ENCODE measurements around the gene ADGRL1. TPM values are rescaled to one million over a fixed set of nuclear protein-coding genes. Genes with fewer than 3 reads are reported as not detected.
A peak's percentile ranks its signal among the peaks of the same experiment; 100 is the strongest.

ADGRL1 gene
- total RNA-seq, 1 experiment from 2014 or later = 117 TPM

DNA sequence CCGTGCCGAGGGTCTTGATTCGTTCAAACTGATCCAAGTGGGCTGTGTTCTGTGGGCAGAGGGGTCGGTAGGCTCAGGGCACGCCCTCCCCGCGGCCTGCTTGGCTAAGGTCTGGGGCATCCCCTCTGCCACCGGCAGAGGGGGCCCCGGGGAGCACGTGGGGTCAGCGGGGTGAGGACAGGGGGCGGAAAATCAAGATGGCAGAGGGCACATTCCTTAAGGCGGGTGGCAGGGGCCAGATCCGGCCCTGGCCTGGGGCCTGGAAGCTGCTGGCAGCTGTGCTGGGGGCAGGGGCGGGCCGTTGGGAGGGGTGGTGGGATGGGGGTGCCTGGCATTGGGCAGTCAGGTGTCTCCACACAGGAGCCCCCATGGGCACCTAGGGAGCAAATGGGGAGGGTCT lies 99.1 kb downstream of the ADGRL1 start:
- no peak overlapping the region for H3K56ac ChIP-seq (ENCODE audit: insufficient read length, low read depth, low read length)
- Mint-ChIP-seq H3K4me1 (peaks cover 3% of the 10 kb centered on the region in 2 experiments; a peak in 2 of 4 replicates), H3K36me3 (ENCODE audit: insufficient read depth in 1 of 3, low read depth in 3 of 3) (peaks cover 2 to 16% (median 3%) of the 10 kb centered on the region in 3 experiments; a peak in 3 of 7 replicates), H3K27me3 (ENCODE audit: low read depth) (no peaks in the 10 kb centered on the region), H3K4me3 (no peak overlapping the region), H3K9me3 (no peaks in the 10 kb centered on the region), H3K27ac (peak overlapping the region in 1 of 3 experiments; percentile 83; a peak in 1 of 7 replicates)
- no peak overlapping the region for H2BK12ac ChIP-seq (ENCODE audit: insufficient read length, low read depth, low read length)
- no peak overlapping the region for H2BK15ac ChIP-seq (ENCODE audit: low read depth, low read length)
- H3K9me3 ChIP-seq (ENCODE audit: control insufficient read depth, low read depth, low read length) = no peaks in the 10 kb centered on the region
- no peak overlapping the region for H2AK5ac ChIP-seq (ENCODE audit: insufficient read length, low read length)
- H4K8ac ChIP-seq (replicated peaks; ENCODE audit: insufficient read length, low read depth, low read length) = no peak overlapping the region
- H2BK5ac ChIP-seq (ENCODE audit: insufficient read length, low read length) = no peak overlapping the region
- TF ChIP-seq, protein P1, sequence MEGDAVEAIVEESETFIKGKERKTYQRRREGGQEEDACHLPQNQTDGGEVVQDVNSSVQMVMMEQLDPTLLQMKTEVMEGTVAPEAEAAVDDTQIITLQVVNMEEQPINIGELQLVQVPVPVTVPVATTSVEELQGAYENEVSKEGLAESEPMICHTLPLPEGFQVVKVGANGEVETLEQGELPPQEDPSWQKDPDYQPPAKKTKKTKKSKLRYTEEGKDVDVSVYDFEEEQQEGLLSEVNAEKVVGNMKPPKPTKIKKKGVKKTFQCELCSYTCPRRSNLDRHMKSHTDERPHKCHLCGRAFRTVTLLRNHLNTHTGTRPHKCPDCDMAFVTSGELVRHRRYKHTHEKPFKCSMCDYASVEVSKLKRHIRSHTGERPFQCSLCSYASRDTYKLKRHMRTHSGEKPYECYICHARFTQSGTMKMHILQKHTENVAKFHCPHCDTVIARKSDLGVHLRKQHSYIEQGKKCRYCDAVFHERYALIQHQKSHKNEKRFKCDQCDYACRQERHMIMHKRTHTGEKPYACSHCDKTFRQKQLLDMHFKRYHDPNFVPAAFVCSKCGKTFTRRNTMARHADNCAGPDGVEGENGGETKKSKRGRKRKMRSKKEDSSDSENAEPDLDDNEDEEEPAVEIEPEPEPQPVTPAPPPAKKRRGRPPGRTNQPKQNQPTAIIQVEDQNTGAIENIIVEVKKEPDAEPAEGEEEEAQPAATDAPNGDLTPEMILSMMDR (conservative IDR thresholded peaks at IDR 0.05) = no peak; the same call in 2 of the 3 replicates
- H3K27me3 ChIP-seq (ENCODE audit: insufficient read depth, low read length) = no peaks in the 10 kb centered on the region
- no peak overlapping the region for H3K23ac ChIP-seq (ENCODE audit: insufficient read length, low read depth, low read length)
- no peaks in the 10 kb centered on the region for H3K23me2 ChIP-seq (ENCODE audit: insufficient read length, low read depth, low read length, poor library complexity, severe bottlenecking)
- no peak overlapping the region for H3K4ac ChIP-seq (ENCODE audit: low read depth, low read length)
- H4K91ac ChIP-seq (ENCODE audit: insufficient read length, low read depth, low read length) = no peak overlapping the region
- H3K79me1 ChIP-seq (ENCODE audit: insufficient read depth, low read depth, low read length, poor library complexity, severe bottlenecking) = no peaks in the 10 kb centered on the region
- no peak for DNase-seq
- H2BK120ac ChIP-seq (ENCODE audit: low read depth, low read length, poor library complexity, severe bottlenecking) = no peak overlapping the region
- H4K5ac ChIP-seq (ENCODE audit: insufficient read length, low read depth, low read length) = no peak overlapping the region
- H3K27ac ChIP-seq (ENCODE audit: insufficient read length, low read depth, low read length) = no peak overlapping the region
- no peak overlapping the region for H3K18ac ChIP-seq (ENCODE audit: insufficient read length, low read depth, low read length)
- no peak overlapping the region for H3K4me2 ChIP-seq (ENCODE audit: insufficient read depth, insufficient read length, low read length)
- H3K4me1 ChIP-seq (ENCODE audit: insufficient read depth, low read length) = no peaks in the 10 kb centered on the region
- no peak overlapping the region for H2BK20ac ChIP-seq (ENCODE audit: low read depth, low read length, poor library complexity, severe bottlenecking)
- no peaks in the 10 kb centered on the region for H3K79me2 ChIP-seq (ENCODE audit: insufficient read depth, low read length)
- H3K14ac ChIP-seq (ENCODE audit: insufficient read depth, low read length) = no peak overlapping the region
- H3T11ph ChIP-seq (ENCODE audit: low read length) = no peak overlapping the region
- H2AFZ ChIP-seq (ENCODE audit: low read length) = no peak overlapping the region
- no peaks in the 10 kb centered on the region for H4K20me1 ChIP-seq (ENCODE audit: control insufficient read depth, insufficient read depth, insufficient read length)
- no peak overlapping the region for H3K9ac ChIP-seq (ENCODE audit: extremely low read depth, insufficient read length, low read length)
- WGBS (ENCODE audit: extremely low coverage, insufficient read length, low lambda C conversion rate) = no CpG with 5 or more reads among the region's 16 CpGs

All from H9 (cell line).